ENCODE measurements around the gene BRD2. TPM values are rescaled to one million over a fixed set of nuclear protein-coding genes. Genes with fewer than 3 reads are reported as not detected.

Gene BRD2
- total and polyA plus RNA-seq, 9 of the 15 experiments (the other 6 are each of a cell fraction or from before 2014, with no cell fraction given): 19.0 to 252 (median 181) TPM

DNA sequence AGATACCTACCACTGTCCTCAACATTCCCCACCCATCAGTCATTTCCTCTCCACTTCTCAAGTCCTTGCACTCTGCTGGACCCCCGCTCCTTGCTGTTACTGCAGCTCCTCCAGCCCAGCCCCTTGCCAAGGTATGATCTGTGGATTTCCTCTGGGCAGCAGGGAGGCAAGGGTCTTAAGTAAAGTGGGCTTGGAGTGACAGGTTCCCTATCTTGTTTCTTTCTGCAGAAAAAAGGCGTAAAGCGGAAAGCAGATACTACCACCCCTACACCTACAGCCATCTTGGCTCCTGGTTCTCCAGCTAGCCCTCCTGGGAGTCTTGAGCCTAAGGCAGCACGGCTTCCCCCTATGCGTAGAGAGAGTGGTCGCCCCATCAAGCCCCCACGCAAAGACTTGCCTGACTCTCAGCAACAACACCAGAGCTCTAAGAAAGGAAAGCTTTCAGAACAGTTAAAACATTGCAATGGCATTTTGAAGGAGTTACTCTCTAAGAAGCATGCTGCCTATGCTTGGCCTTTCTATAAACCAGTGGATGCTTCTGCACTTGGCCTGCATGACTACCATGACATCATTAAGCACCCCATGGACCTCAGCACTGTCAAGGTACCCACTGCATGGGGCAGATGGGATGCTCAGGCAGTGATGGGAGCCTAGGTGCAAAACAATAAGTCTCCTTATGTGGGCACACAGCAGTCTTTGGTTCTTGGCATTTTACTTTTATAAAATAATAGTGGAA is 8.1 kb downstream of the BRD2 start (continued):
- TF ChIP-seq, protein P1, sequence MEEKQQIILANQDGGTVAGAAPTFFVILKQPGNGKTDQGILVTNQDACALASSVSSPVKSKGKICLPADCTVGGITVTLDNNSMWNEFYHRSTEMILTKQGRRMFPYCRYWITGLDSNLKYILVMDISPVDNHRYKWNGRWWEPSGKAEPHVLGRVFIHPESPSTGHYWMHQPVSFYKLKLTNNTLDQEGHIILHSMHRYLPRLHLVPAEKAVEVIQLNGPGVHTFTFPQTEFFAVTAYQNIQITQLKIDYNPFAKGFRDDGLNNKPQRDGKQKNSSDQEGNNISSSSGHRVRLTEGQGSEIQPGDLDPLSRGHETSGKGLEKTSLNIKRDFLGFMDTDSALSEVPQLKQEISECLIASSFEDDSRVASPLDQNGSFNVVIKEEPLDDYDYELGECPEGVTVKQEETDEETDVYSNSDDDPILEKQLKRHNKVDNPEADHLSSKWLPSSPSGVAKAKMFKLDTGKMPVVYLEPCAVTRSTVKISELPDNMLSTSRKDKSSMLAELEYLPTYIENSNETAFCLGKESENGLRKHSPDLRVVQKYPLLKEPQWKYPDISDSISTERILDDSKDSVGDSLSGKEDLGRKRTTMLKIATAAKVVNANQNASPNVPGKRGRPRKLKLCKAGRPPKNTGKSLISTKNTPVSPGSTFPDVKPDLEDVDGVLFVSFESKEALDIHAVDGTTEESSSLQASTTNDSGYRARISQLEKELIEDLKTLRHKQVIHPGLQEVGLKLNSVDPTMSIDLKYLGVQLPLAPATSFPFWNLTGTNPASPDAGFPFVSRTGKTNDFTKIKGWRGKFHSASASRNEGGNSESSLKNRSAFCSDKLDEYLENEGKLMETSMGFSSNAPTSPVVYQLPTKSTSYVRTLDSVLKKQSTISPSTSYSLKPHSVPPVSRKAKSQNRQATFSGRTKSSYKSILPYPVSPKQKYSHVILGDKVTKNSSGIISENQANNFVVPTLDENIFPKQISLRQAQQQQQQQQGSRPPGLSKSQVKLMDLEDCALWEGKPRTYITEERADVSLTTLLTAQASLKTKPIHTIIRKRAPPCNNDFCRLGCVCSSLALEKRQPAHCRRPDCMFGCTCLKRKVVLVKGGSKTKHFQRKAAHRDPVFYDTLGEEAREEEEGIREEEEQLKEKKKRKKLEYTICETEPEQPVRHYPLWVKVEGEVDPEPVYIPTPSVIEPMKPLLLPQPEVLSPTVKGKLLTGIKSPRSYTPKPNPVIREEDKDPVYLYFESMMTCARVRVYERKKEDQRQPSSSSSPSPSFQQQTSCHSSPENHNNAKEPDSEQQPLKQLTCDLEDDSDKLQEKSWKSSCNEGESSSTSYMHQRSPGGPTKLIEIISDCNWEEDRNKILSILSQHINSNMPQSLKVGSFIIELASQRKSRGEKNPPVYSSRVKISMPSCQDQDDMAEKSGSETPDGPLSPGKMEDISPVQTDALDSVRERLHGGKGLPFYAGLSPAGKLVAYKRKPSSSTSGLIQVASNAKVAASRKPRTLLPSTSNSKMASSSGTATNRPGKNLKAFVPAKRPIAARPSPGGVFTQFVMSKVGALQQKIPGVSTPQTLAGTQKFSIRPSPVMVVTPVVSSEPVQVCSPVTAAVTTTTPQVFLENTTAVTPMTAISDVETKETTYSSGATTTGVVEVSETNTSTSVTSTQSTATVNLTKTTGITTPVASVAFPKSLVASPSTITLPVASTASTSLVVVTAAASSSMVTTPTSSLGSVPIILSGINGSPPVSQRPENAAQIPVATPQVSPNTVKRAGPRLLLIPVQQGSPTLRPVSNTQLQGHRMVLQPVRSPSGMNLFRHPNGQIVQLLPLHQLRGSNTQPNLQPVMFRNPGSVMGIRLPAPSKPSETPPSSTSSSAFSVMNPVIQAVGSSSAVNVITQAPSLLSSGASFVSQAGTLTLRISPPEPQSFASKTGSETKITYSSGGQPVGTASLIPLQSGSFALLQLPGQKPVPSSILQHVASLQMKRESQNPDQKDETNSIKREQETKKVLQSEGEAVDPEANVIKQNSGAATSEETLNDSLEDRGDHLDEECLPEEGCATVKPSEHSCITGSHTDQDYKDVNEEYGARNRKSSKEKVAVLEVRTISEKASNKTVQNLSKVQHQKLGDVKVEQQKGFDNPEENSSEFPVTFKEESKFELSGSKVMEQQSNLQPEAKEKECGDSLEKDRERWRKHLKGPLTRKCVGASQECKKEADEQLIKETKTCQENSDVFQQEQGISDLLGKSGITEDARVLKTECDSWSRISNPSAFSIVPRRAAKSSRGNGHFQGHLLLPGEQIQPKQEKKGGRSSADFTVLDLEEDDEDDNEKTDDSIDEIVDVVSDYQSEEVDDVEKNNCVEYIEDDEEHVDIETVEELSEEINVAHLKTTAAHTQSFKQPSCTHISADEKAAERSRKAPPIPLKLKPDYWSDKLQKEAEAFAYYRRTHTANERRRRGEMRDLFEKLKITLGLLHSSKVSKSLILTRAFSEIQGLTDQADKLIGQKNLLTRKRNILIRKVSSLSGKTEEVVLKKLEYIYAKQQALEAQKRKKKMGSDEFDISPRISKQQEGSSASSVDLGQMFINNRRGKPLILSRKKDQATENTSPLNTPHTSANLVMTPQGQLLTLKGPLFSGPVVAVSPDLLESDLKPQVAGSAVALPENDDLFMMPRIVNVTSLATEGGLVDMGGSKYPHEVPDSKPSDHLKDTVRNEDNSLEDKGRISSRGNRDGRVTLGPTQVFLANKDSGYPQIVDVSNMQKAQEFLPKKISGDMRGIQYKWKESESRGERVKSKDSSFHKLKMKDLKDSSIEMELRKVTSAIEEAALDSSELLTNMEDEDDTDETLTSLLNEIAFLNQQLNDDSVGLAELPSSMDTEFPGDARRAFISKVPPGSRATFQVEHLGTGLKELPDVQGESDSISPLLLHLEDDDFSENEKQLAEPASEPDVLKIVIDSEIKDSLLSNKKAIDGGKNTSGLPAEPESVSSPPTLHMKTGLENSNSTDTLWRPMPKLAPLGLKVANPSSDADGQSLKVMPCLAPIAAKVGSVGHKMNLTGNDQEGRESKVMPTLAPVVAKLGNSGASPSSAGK (IDR thresholded peaks at IDR 0.05): no peak
- TF ChIP-seq RBFOX2 (IDR thresholded peaks at IDR 0.05; ENCODE audit: low read depth, low read length) (0 out of 2 replicates have a peak, but pooled peaks have one; percentile 46), NFE2 (IDR thresholded peaks at IDR 0.05; ENCODE audit: low read depth) (no peak), SMARCA4 (IDR thresholded peaks at IDR 0.05) (no peak), ZNF324 (CRISPR knock-in tag; IDR thresholded peaks at IDR 0.05) (no peak), NRF1 (conservative IDR thresholded peaks at IDR 0.05 in 1 of 2, IDR thresholded peaks at IDR 0.05 in 1 of 2) (no peak)

Measured in K562 (cell line).